K562 (cell line): ENCODE measurements around the gene NEMP1. TPM values are rescaled to one million over a fixed set of nuclear protein-coding genes. Genes with fewer than 3 reads are reported as not detected.

Experiments used
- CREB1 ChIP-seq, 2 experiments: sonication (generic) in 1 of 2; formaldehyde crosslinking in 1 of 2; IDR thresholded peaks; 2 replicates each; pipeline versions ENCODE4 v1.6.1 to v1.8.0; 2012 to 2022; ENCODE audit warnings: inconsistent platforms in 1 of 2, mild to moderate bottlenecking in 1 of 2, missing genetic modification reagents in 1 of 2, moderate library complexity in 1 of 2
- ESRRA ChIP-seq: fragments of 450-650 bp; IDR thresholded peaks from 2 replicates; pipeline ENCODE4 v1.6.1; 2014; ENCODE audit warnings: low read depth, mild to moderate bottlenecking, moderate library complexity, borderline replicate concordance
- GABPB1 ChIP-seq: sonication (generic); formaldehyde crosslinking; IDR thresholded peaks from 2 replicates; pipeline ENCODE4 v1.8.0; 2022; ENCODE audit warnings: mild to moderate bottlenecking, missing genetic modification reagents
- JUND ChIP-seq, 2 experiments: IDR thresholded peaks; 2 replicates in 1 of 2; 3 replicates in 1 of 2; pipeline ENCODE4 v1.6.1; 2011; ENCODE audit warnings: borderline replicate concordance in 2 of 2, low read depth in 2 of 2, low read length in 2 of 2, improper control_type of control experiment in 1 of 2, missing biosample characterization in 1 of 2, missing genetic modification characterization in 1 of 2, missing genetic modification reagents in 1 of 2
- NR4A1 ChIP-seq, 2 experiments: fragments of 250-450 bp in 1 of 2; fragments of 450-650 bp in 1 of 2; sonication (Bioruptor Pico) in 1 of 2; IDR thresholded peaks; 2 replicates each; pipeline versions ENCODE4 v1.4.0 to v1.6.1; 2016 to 2020; ENCODE audit warnings: mild to moderate bottlenecking in 2 of 2, missing compliant biosample characterization in 1 of 2, missing genetic modification characterization in 1 of 2, moderate library complexity in 1 of 2
- SMARCE1 ChIP-seq: fragments of 450-650 bp; IDR thresholded peaks from 2 replicates; pipeline ENCODE4 v1.7.1; 2016; ENCODE audit warnings: mild to moderate bottlenecking
- VEZF1 ChIP-seq: fragments of 200-800 bp; sonication (Bioruptor generic); IDR thresholded peaks from 2 replicates; pipeline ENCODE4 v1.6.1; 2017; ENCODE audit warnings: missing genetic modification characterization, missing compliant biosample characterization
- polyA plus RNA-seq, 8 experiments: library from polyadenylated mRNA; depleted of rRNA in 4 of 8; stranded (reverse) in 5 of 8; unstranded in 3 of 8; fragments of >200 nt; fragmentation: Nextera tagmentation in 2 of 8; fragmentation: Illumina TruSeq in 1 of 8; extraction: Ambion mirVana in 2 of 8; extraction: Trizol in 1 of 8; gene quantifications; 2 replicates each; pipeline versions ENCODE4 v1.2.1 to v1.2.3, GENCODE V29; 2011 to 2014; ENCODE audit warnings: inconsistent platforms in 1 of 8, missing spikeins in 1 of 8
- total RNA-seq, 7 experiments: library from RNA; depleted of rRNA in 6 of 7; stranded (reverse); fragments of >200 nt in 6 of 7; fragmentation: Illumina TruSeq in 2 of 7; extraction: Trizol in 2 of 7; gene quantifications; 2 replicates each; pipeline versions ENCODE4 v1.2.1 to v1.2.3, GENCODE V29; 2011 to 2021; ENCODE audit warnings: low replicate concordance in 1 of 7

The NEMP1 gene
- total and polyA plus RNA-seq, 9 of the 15 experiments (the other 6 are each of a cell fraction or from before 2014, with no cell fraction given) = 9.5 to 82.2 (median 41.2) TPM

- TF ChIP-seq CREB1 (IDR thresholded peaks at IDR 0.05) (0 out of 2 replicates have a peak, but pooled peaks have one; percentile 21), CREB1 (CRISPR knock-in tag; IDR thresholded peaks at IDR 0.05) (no peak), GABPB1 (0 out of 2 replicates have a peak, but pooled peaks have one; percentile 5), NR4A1 (CRISPR knock-in tag; IDR thresholded peaks at IDR 0.05) (no peak), NR4A1 (tag; IDR thresholded peaks at IDR 0.05) (0 out of 2 replicates have a peak, but pooled peaks have one; percentile 27), SMARCE1 (peak; percentile 60; the same call in 1 of the 2 replicates), VEZF1 (CRISPR knock-in tag) (0 out of 2 replicates have a peak, but pooled peaks have one; percentile 6), JUND (IDR thresholded peaks at IDR 0.05; ENCODE audit: borderline replicate concordance, low read depth, low read length) (peak; percentile 82), JUND (tag; IDR thresholded peaks at IDR 0.05; ENCODE audit: borderline replicate concordance, low read depth, low read length) (no peak; the same call in 2 of the 3 replicates), ESRRA (peak; percentile 52; the same call in 1 of the 2 replicates)
Measured at GRCh38 chr12:57127101-57127725, 48.6 kb upstream of the NEMP1 start (continued).
